GF-D8 (cell line): ENCODE data around the gene BBC3.
A peak's percentile ranks its signal among the peaks of the same experiment; 100 is the strongest.

Source experiments
- DNase-seq: peaks from one replicate; lab custom pipeline; 2025; lab: John Stamatoyannopoulos, UW

BBC3 gene

DNA sequence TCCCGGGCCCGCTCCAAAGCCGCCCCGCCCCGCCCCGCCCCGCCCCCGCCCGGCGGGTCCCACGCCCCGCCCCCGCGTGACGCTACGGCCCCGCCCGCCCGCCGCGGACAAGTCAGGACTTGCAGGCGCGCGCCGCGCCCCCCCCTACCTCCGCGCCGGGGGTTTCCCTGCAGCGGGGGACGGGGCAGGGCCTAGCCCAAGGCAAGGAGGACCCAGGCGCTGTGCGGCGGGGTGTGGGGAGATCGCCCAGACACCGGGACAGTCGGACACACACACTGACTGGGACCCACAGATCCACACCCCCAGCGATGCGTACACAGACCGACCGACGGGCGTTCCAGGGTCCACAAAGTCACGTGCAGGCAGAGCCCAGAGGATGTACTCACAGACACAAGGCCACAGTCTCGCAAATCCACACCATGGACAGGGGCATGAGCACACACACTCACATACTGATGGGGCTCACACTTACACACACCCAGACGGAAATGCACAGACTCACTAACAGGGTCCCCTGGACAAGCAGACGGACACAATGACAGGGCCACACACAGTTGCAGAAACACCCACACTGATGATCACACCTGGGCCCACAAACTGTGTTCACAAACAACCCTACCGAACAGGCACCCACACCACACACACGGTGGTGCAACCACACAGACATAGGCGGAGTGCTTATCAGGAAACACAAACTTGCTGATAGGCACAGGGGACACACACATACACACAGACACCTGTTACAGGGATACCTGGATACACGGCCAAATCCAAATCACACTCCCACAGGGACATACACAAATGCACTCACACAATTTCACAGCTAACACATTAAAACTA lies 436 bp upstream of the BBC3 start:
- DNase-seq = peak; percentile 56

DNA sequence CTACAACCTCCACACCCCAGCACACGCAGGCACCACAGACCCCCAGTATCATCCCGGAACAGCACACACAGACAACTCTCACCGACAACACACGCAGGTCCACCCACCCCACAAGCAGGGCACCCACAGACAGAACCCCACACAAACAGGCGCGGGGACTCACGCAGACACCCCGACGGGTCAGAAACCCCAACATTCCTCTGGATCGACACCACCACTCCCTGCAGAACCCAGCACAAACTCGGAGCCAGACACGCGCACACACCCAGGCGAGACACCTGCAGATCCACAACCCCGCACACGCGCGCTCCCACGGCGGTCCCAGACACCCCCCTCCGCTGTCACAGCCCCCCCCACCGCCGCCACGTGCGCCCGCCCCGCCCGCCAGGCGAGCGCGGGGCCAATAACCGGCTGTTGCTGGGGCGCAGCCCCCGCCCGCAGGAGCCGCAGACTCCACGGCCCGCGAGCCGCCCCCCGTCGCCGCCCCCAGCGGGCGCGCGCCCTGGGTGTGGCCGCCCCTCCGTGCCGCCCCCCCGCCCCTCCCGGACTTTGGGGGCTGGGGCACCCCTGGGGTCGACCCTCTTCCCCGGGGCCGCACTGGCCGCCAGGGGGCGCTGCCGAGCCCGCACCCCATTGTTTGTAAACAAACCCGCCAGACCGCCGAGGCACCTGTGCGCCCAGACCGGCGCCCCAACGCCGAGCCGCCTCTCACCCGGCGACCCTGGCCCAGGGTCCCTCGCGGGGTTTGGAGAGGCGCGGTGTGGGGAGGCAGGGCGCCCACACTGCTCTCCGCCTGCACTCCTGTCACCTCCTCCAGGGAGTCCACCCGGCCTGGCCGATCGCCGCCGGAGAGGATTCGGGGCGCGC lies 712 bp downstream of the BBC3 start:
- DNase-seq = no peak

- no peak for DNase-seq
These were observed 1.3 kb downstream of the BBC3 start for GRCh38 chr19:47229676-47230053.

- DNase-seq = no peak
These were observed 1.9 kb downstream of the BBC3 start for GRCh38 chr19:47228937-47229675.

GRCh38 chr19:47228168-47228936 lies 2.6 kb downstream of the BBC3 start:
- DNase-seq = no peak

GRCh38 chr19:47227352-47228167 lies 3.4 kb downstream of the BBC3 start:
- DNase-seq = peak; percentile 63

- peak; percentile 85 for DNase-seq
These were observed 4.3 kb downstream of the BBC3 start for GRCh38 chr19:47226426-47227351.

DNA sequence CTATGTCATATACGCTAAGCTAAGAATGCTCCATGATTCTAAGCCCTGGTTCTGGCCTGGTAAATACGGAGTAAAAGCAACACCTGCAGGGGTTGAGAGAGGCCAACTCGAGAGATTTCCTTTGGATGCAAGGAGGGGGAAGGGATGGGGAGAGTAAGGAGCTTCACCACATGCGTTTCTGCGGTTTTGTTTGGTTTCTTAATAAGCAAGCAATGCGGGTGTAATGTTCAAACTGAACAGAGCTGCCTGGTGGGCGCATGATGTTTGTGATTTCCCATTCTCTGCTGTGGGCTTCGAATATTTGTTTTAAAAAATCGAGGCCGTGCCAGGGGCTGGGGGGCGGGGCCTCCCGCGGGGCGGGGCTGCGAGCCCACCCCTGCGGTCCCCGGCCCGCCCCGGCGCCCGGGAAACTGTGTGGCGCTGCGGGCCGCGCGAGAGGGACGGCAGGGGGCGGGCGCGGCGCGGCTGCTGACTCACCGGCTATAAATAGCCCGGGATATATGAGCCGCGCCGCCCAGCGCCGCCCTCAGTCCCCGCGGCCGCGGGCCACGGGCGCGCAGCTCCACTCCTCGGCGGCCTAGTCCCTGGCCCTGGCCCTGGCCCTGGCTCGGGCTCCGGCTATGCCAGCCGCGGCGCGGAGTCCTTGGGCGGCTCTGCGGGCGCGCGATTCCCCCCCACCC lies 5.1 kb downstream of the BBC3 start:
- DNase-seq = peak; percentile 70

- no peak for DNase-seq
These were observed 9.1 kb downstream of the BBC3 start for GRCh38 chr19:47221890-47222289.

DNA sequence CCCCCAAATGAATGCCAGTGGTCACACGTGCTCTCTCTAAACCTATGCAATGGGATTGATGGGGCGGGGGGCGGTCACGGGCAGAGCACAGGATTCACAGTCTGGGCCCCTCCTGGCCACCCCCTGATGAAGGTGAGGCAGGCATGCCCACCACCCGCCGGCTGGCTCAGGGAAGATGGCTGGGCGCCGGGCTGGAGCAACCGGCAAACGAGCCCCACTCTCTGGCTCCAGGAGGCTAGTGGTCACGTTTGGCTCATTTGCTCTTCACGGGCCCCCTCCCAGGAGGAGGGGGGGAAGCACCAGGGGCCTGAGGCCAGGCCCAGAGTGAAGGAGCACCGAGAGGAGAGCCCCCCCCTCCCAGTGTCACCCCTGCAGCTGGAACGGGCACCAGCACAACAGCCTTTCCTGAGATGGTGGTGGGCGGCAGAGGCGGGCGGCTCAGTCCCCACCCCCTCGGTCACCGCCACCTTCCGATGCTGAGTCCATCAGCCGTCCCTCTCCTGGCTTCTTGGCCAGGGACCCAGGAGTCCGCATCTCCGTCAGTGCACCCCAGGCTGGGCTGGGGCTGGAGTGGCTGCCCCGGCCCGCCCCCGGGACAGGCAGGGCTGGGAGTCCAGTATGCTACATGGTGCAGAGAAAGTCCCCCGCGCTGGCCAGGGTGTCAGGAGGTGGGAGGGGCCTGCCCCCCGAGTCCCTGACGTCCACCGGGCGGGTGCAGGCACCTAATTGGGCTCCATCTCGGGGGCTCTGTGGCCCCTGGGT lies 9.7 kb downstream of the BBC3 start:
- no peak for DNase-seq

- DNase-seq = no peak
These were observed 15.4 kb downstream of the BBC3 start for GRCh38 chr19:47215581-47215980.

- peak; percentile 63 for DNase-seq
These were observed 20.2 kb downstream of the BBC3 start for GRCh38 chr19:47210689-47211316.

DNA sequence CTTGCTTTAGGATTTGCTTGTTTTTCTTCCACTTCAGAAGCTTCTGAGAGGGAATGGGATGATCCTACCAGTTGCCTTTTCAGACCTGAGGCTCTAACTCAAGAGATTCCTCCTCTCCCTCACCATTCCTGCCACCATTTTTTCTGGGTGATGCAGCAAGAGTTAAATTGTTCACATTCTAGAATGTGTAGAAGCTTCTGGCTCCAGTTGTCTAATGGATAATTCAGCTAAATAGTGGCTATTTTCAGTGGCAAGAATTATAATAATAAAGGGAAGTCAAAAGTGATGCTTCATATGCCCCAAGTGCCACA lies 20.9 kb downstream of the BBC3 start:
- DNase-seq = no peak

- no peak for DNase-seq
These were observed 21.4 kb downstream of the BBC3 start for GRCh38 chr19:47209319-47210179.

- DNase-seq = no peak
These were observed 27.7 kb downstream of the BBC3 start for GRCh38 chr19:47203254-47203653.

- no peak for DNase-seq
These were observed 30.5 kb downstream of the BBC3 start for GRCh38 chr19:47200530-47200929.

- no peak for DNase-seq
These were observed 33.9 kb downstream of the BBC3 start for GRCh38 chr19:47197141-47197540.
